Large intestine (tissue), 3 donors: Measurements from ENCODE around the gene FOXD4. TPM values are rescaled to one million over a fixed set of nuclear protein-coding genes. Genes with fewer than 3 reads are reported as not detected.
A peak's percentile ranks its signal among the peaks of the same experiment; 100 is the strongest.
"Not testable (repeated sequence)": the region's sequence is repeated elsewhere in the genome, so short reads cannot be mapped to it uniquely, and the experiment has no call there.

Experiments used
- DNase-seq, 2 donors: peaks; one replicate each; pipeline versions ENCODE4 v3.0.0 to v3.0.0-alpha.2; 2013
- H3K27ac ChIP-seq: one replicate; pipeline ENCODE4 v1.5.1; 2013; ENCODE audit warnings: low read length
- H3K27me3 ChIP-seq: 2 replicates; pipeline ENCODE4 v1.6.1; 2013; ENCODE audit warnings: low read length; ENCODE audit not compliant: control insufficient read depth, insufficient read depth
- H3K36me3 ChIP-seq: 2 replicates; pipeline ENCODE4 v1.6.1; 2013; ENCODE audit warnings: low read length; ENCODE audit not compliant: control insufficient read depth, insufficient read depth
- H3K4me1 ChIP-seq: one replicate; pipeline ENCODE4 v1.6.1; 2013; ENCODE audit warnings: low read length; ENCODE audit not compliant: control insufficient read depth, insufficient read depth
- H3K4me3 ChIP-seq: one replicate; pipeline ENCODE4 v1.5.1; 2013; ENCODE audit warnings: low read length
- H3K9me3 ChIP-seq: one replicate; pipeline ENCODE4 v1.6.1; 2013; ENCODE audit warnings: mild to moderate bottlenecking, low read depth, low read length, moderate library complexity; ENCODE audit not compliant: control insufficient read depth
- WGBS: methylation state at CpG from one replicate; pipeline ENCODE4 v1.1.5; 2013; ENCODE audit warnings: low lambda C conversion rate; ENCODE audit not compliant: insufficient coverage; 5-methylcytosine and 5-hydroxymethylcytosine counted together
- polyA plus RNA-seq: library from polyadenylated mRNA; unstranded; fragments of 120-200 nt; gene quantifications from one replicate; pipeline ENCODE4 v1.2.1, GENCODE V29; 2013

Gene FOXD4
- polyA plus RNA-seq, 1 donor = 0.42 TPM

DNA sequence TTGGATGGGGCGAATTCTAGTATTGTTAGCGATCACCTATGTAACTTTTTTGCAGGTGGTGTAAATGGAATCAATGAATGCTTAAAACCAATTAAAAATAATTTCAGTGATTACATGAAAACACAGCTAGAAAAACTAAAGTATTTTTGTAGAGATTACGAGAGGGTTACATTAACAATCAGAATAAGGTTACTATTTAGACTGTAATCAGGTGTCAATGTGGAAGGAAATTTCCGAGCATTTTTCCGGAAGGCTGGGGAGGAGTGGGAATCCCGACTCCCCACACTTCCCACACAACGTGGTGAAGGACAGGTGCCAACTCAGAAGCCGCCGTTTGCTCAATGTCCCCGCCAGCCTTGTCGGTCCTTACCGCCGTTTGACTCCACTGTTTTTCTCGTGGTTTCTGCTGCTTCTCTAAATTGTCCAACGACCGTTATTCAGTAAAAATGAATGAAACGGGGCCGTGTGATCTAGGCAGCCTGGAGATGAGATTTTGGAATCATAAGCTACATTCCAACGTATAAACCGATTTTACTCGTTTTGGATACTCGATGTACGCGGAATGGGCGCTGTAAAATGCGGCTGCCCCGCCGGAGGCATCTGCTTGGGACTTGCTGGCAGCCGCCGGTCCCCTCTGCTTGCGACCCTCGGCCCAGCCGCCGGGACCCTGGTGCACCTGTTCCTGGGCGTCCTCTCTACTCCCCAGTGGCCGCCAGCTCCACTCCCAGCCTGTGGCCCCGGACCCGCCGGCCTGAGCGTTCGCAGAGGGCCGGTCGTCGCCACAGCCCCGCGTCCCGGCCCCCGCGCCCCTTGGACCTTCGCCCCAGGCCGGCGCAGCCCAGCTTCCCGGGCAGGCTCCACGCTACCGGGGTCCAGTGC lies 5.4 kb downstream of the FOXD4 start:
- peak in 1 of 2 donors; percentile 31 for DNase-seq
- 25% methylated on average over 2 of the region's 55 CpGs for WGBS

DNA sequence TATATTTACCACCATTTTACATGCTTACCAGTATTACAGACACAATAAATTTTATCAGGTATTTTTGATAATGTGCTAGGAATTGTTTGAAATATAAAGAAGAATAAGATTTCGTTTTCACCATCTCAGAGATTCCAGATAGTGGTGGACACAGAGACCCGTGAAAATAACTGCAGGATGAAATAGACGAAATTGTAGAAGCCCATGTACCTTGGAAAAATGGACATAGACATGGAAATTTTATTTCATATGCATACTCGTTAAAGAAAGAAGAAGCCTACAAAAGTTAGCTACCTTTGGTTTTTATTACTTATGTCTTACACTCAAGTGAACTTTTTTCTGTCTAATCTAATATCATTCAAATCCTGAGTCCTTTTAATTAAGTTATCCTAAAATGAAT lies 7.5 kb downstream of the FOXD4 start:
- no CpG with 5 or more reads among the region's 4 CpGs for WGBS
- peaks cover 37% of the 10 kb centered on the region for H3K27me3 ChIP-seq
- not testable (repeated sequence) for H3K27ac ChIP-seq, H3K4me3 ChIP-seq, H3K9me3 ChIP-seq, H3K36me3 ChIP-seq, DNase-seq, H3K4me1 ChIP-seq

More for the DNA sequence above, 5.4 kb downstream of the FOXD4 start:
- H3K27ac ChIP-seq, H3K36me3 ChIP-seq, H3K9me3 ChIP-seq, H3K4me3 ChIP-seq, H3K4me1 ChIP-seq: not testable (repeated sequence)
- H3K27me3 ChIP-seq = peaks cover 50% of the 10 kb centered on the region

DNA sequence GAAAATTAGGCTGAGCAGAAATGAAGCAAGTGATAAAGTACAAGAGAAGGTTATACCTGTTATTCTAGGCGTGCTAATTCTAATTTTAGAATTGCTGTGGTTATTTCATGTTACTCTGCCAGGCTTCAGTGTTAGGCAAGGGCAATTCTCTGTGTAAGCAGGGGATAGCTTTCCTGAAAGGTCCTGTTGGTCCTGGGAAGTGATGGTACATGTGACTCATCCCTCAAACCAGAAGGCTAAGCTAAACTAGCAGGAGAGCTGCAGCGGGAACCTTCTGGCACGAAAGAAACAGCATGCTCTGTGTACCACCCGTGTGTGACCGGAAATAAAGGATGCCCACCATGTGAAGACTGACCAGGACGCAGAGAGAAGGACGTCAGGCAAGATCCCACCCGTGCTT lies 8.7 kb downstream of the FOXD4 start:
- H3K36me3 ChIP-seq, H3K4me1 ChIP-seq, H3K27ac ChIP-seq, DNase-seq, H3K4me3 ChIP-seq, H3K9me3 ChIP-seq: not testable (repeated sequence)
- H3K27me3 ChIP-seq = peaks cover 30% of the 10 kb centered on the region
- no CpG with 5 or more reads among the region's 8 CpGs for WGBS

DNA sequence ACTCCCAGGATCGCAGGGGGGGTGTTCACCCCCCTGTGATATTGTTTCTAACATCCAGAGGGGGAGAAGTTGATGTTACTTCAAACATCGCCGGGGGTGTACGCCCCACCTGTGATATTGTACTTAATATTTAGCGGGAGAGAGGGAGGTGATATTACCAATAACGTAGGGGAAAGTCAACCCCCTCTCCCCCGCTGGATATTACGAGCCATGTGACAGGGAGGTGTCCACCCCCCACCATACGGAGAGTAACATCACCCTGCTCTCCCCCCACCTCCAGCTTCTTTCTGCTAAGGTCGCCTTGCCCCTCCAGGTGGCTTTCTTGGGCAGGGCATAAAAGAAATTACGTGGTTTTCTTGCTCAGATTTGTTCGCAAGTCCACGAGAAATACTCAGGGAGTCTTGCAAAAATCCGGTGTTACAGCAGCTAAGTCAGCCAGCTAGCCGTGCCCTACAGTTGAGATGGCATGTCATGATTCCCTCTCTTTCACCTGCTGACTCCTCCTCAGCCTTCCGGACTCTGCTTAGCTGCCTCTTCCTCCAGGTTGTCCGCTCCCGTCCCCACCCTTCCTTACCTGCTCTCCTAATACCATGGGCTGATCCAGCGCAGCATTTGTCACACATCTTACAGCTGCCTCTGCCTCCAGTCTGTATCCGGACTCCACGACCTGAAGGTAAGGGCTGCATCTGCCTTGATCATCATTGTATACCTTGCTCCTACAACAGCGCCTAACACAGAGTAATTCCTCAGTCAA lies 9.3 kb downstream of the FOXD4 start:
- DNase-seq, H3K4me1 ChIP-seq, H3K4me3 ChIP-seq, H3K27ac ChIP-seq, H3K9me3 ChIP-seq, H3K36me3 ChIP-seq: not testable (repeated sequence)
- no CpG with 5 or more reads among the region's 22 CpGs for WGBS
- peaks cover 24% of the 10 kb centered on the region for H3K27me3 ChIP-seq

DNA sequence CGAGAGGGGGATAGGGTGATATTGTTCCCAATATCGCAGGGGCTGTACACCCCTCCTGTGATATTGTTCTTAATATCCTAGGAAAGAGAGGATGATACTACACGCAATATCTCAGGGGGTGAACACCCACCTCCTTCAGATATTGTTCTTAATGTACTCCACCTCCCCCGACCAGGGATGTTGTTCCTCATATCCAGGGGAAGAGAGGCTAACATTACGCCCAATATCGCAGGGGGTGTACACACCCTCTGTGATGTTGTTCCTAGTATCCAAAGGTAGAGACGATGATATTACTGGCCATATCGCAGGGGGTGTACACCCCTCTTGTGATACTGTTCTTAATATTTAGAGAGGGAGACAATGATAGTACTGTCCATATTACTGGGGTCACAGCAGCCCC lies 12.2 kb downstream of the FOXD4 start:
- DNase-seq, H3K36me3 ChIP-seq, H3K9me3 ChIP-seq, H3K4me1 ChIP-seq, H3K4me3 ChIP-seq, H3K27ac ChIP-seq: not testable (repeated sequence)
- H3K27me3 ChIP-seq = peaks cover 10% of the 10 kb centered on the region
- WGBS = no CpG with 5 or more reads among the region's 8 CpGs

DNA sequence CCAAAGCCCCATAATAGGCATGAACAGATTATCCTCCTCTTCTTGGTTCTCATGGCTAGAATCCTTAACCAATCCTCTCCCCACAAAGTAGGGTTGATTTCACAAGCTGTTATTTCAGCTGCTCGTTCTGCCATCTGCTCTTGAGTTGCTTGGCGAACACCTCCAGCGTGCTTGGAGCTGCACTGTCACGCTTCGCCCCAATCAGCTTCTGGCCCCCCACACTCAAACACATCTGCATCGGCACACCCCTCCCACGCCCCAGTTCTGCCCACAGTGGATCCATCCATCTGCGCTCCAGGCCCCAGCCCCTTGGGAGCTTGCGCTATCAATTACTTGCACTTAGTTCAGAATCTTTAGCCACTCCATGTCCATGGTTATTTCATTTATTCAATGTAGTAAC lies 17.8 kb downstream of the FOXD4 start:
- not testable (repeated sequence) for DNase-seq, H3K27me3 ChIP-seq, H3K4me3 ChIP-seq, H3K27ac ChIP-seq, H3K4me1 ChIP-seq, H3K9me3 ChIP-seq, H3K36me3 ChIP-seq
- WGBS = no CpG with 5 or more reads among the region's 9 CpGs

DNA sequence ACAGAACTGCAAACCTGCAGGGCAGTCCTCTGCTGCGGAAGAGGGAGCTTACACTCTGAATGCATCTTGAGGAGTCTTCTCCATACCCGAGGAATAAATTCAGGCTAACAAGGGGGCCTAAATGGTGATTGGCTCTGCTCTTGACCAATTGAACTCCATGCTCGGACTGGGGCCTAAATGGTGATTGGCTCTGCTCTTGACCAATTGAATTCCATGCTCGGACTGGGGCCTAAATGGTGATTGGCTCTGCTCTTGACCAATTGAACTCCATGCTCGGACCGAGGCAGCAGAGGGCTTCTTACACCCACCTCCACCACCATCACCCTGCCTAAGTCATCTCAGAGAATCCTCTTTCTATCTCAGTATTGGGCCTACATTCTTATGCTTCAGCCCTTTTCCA lies 18.4 kb downstream of the FOXD4 start:
- H3K36me3 ChIP-seq, H3K4me1 ChIP-seq, H3K4me3 ChIP-seq, H3K27me3 ChIP-seq, H3K27ac ChIP-seq, H3K9me3 ChIP-seq, DNase-seq: not testable (repeated sequence)
- WGBS = no CpG with 5 or more reads among the region's 6 CpGs

DNA sequence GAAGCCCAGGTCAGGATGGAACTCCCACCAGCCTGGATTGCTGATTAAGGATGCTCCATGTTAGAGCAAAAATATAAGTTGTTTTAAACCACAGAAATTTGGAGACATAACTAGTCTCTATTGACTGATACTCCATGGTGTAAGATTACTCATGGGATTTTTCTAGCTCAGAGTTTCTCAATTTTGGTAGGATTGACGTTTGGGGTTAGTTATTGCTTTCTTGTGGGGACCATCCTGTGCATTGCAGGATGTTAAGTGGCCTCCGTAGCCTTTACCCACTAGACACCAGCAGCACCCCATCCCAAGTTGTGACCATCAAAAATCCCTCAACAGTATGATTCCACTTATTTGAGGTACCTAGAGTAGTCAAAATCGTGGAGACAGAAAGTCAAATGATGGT lies 19.4 kb downstream of the FOXD4 start:
- not testable (repeated sequence) for H3K9me3 ChIP-seq, H3K27ac ChIP-seq, H3K4me1 ChIP-seq, H3K4me3 ChIP-seq, H3K27me3 ChIP-seq, DNase-seq, H3K36me3 ChIP-seq
- no CpG with 5 or more reads among the region's 3 CpGs for WGBS

DNA sequence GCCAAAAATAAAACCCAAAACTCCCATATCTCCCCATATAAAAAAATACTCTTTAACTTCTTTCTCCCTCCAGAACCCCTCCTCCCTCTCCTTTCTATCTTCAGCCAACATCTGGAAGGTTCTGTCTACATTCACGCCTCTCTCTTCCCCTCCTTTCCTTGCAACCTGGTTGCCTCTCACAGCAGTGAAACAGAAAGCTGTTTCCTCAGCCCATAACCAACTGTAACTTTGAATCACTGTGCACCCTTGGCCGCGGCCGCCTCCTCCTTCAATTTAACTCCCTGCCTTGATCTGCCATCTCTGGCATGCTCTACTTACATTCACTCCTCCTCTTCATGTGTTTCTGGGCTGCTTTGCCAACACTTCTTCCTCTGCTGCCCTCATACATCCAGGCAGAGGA lies 23.2 kb downstream of the FOXD4 start:
- not testable (repeated sequence) for DNase-seq, H3K36me3 ChIP-seq, H3K4me1 ChIP-seq, H3K27ac ChIP-seq, H3K4me3 ChIP-seq, H3K9me3 ChIP-seq, H3K27me3 ChIP-seq
- no CpG with 5 or more reads among the region's 4 CpGs for WGBS

DNA sequence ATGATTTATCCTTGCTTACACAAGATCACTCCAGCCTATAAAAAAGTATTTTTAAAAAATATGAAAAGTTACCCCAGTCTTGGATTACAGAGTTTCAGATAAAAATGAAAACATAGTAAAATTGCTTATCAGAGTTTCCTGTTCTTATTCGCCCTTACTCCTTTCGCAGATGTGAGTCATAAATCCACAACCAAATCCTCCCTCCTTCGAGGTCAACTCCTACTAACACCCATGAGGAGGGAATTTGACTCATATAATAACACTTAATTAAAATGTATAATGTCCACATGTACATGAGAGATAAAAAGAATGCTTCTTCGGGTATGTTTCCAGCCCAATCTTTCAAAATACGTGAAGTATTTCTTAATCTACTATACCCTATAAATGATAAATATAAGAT lies 23.9 kb downstream of the FOXD4 start:
- not testable (repeated sequence) for DNase-seq, H3K9me3 ChIP-seq, H3K27me3 ChIP-seq, H3K36me3 ChIP-seq, H3K4me1 ChIP-seq, H3K27ac ChIP-seq, H3K4me3 ChIP-seq
- WGBS = no CpG with 5 or more reads among the region's 5 CpGs
